OCI-LY1 (cell line): ENCODE results near the gene CLSTN2.

Source experiments
- H2AFZ ChIP-seq: fragments of 200-600 bp; sonication (generic), shearing (Covaris generic); 2 replicates; pipeline ENCODE4 v1.6.0; 2014; ENCODE audit warnings: antibody characterized with exemption, mild to moderate bottlenecking, low read length
- H3F3A ChIP-seq: fragments of 200-600 bp; sonication (generic), shearing (Covaris generic); 2 replicates; pipeline ENCODE4 v1.6.0; 2014; ENCODE audit warnings: mild to moderate bottlenecking, antibody characterized with exemption, low read length, moderate library complexity; ENCODE audit not compliant: insufficient read depth
- H3K27ac ChIP-seq: fragments of 200-600 bp; sonication (generic); 2 replicates; pipeline ENCODE4 v1.5.1; 2014; ENCODE audit warnings: low read length, mixed run types, mild to moderate bottlenecking, low read depth; ENCODE audit not compliant: poor library complexity, severe bottlenecking
- H3K27me3 ChIP-seq: fragments of 200-600 bp; sonication (generic); 2 replicates; pipeline ENCODE4 v1.6.0; 2014; ENCODE audit warnings: antibody characterized with exemption, mild to moderate bottlenecking, low read length, moderate library complexity; ENCODE audit not compliant: insufficient read depth
- H3K36me3 ChIP-seq: fragments of 200-600 bp; sonication (generic); 2 replicates; pipeline ENCODE4 v1.6.1; 2014; ENCODE audit warnings: mild to moderate bottlenecking, antibody characterized with exemption, low read length, moderate library complexity, mixed read lengths; ENCODE audit not compliant: insufficient read depth
- H3K4me1 ChIP-seq: fragments of 200-600 bp; sonication (generic); 2 replicates; pipeline ENCODE4 v1.5.1; 2014; ENCODE audit warnings: mild to moderate bottlenecking, low read length, moderate library complexity; ENCODE audit not compliant: insufficient read depth, severe bottlenecking
- H3K4me2 ChIP-seq: fragments of 200-600 bp; sonication (generic), shearing (Covaris generic); 2 replicates; pipeline ENCODE4 v1.6.1; 2014; ENCODE audit warnings: low read length
- H3K4me3 ChIP-seq: fragments of 200-600 bp; sonication (generic); 2 replicates; pipeline ENCODE4 v1.5.1; 2014; ENCODE audit warnings: low read length, low read depth, mild to moderate bottlenecking, mixed read lengths; ENCODE audit not compliant: poor library complexity, severe bottlenecking
- H3K79me2 ChIP-seq: fragments of 200-600 bp; shearing (Covaris generic); 2 replicates; pipeline ENCODE4 v1.6.1; 2016; ENCODE audit warnings: mixed run types, low read length, mixed read lengths; ENCODE audit not compliant: insufficient read depth
- H3K9ac ChIP-seq: fragments of 200-600 bp; sonication (generic), shearing (Covaris generic); 2 replicates; pipeline ENCODE4 v1.6.1; 2014; ENCODE audit warnings: mild to moderate bottlenecking, low read length, mixed read lengths
- H3K9me2 ChIP-seq: fragments of 200-600 bp; sonication (generic), shearing (Covaris generic); 2 replicates; pipeline ENCODE4 v1.6.1; 2014; ENCODE audit warnings: low read depth, mild to moderate bottlenecking, low read length, mixed read lengths
- H3K9me3 ChIP-seq: fragments of 200-600 bp; shearing (Covaris generic); 2 replicates; pipeline ENCODE4 v1.6.1; 2014; ENCODE audit warnings: low read length, mixed read lengths
- H4K20me1 ChIP-seq: fragments of 200-600 bp; sonication (generic), shearing (Covaris generic); 2 replicates; pipeline ENCODE4 v1.6.0; 2016; ENCODE audit warnings: mild to moderate bottlenecking, low read length; ENCODE audit not compliant: insufficient read depth
- CTCF ChIP-seq: fragments of 200-600 bp; sonication (generic), shearing (Covaris generic); IDR thresholded peaks from 2 replicates; pipeline ENCODE4 v1.5.1; 2017; ENCODE audit warnings: mild to moderate bottlenecking, antibody characterized with exemption, low read length, moderate library complexity, mixed read lengths
- EZH2 ChIP-seq: fragments of 200-600 bp; sonication (generic), shearing (Covaris generic); IDR thresholded peaks from 2 replicates; pipeline ENCODE4 v1.8.0; 2017; ENCODE audit warnings: borderline replicate concordance, mixed run types, mild to moderate bottlenecking, antibody characterized with exemption, low read length, moderate library complexity, mixed read lengths

The CLSTN2 gene

GRCh38 chr3:140532793-140533330, 597.9 kb downstream of the CLSTN2 start:
- H3K4me1 ChIP-seq = no peaks in the 10 kb centered on the region
- no peaks in the 10 kb centered on the region for H3K79me2 ChIP-seq
- H3K9ac ChIP-seq = no peak overlapping the region
- no peak overlapping the region for H3K4me2 ChIP-seq
- no peak overlapping the region for H3K4me3 ChIP-seq
- H3K9me2 ChIP-seq = no peaks in the 10 kb centered on the region
- TF ChIP-seq CTCF = no peak
- no peak for TF ChIP-seq EZH2
- no peaks in the 10 kb centered on the region for H4K20me1 ChIP-seq
- H3F3A ChIP-seq = no peaks in the 10 kb centered on the region
- H3K27me3 ChIP-seq = no peaks in the 10 kb centered on the region
- H2AFZ ChIP-seq = no peak overlapping the region
- H3K36me3 ChIP-seq = no peaks in the 10 kb centered on the region
- no peak overlapping the region for H3K27ac ChIP-seq
- no peaks in the 10 kb centered on the region for H3K9me3 ChIP-seq

- H3K27me3 ChIP-seq = no peaks in the 10 kb centered on the region
- no peaks in the 10 kb centered on the region for H3K4me1 ChIP-seq
- no peaks in the 10 kb centered on the region for H3K79me2 ChIP-seq
- TF ChIP-seq EZH2 (no peak), CTCF (no peak)
- H3K4me3 ChIP-seq = no peak overlapping the region
- H3F3A ChIP-seq = no peaks in the 10 kb centered on the region
- H3K9ac ChIP-seq = no peak overlapping the region
- no peaks in the 10 kb centered on the region for H3K36me3 ChIP-seq
- H3K9me3 ChIP-seq = no peaks in the 10 kb centered on the region
- H3K4me2 ChIP-seq = no peak overlapping the region
- no peak overlapping the region for H2AFZ ChIP-seq
- H3K9me2 ChIP-seq = no peaks in the 10 kb centered on the region
- H3K27ac ChIP-seq = no peak overlapping the region
- H4K20me1 ChIP-seq = no peaks in the 10 kb centered on the region
These were observed 602.1 kb downstream of the CLSTN2 start for GRCh38 chr3:140536926-140537726.

- Histone ChIP-seq H3K9ac (no peak overlapping the region), H3K4me1 (no peaks in the 10 kb centered on the region), H3K27ac (no peak overlapping the region), H3K9me2 (no peaks in the 10 kb centered on the region), H2AFZ (no peak overlapping the region), H3K4me2 (no peak overlapping the region), H3K36me3 (no peaks in the 10 kb centered on the region), H3F3A (no peaks in the 10 kb centered on the region), H3K9me3 (no peaks in the 10 kb centered on the region), H3K79me2 (no peaks in the 10 kb centered on the region), H3K4me3 (no peak overlapping the region), H3K27me3 (no peaks in the 10 kb centered on the region), H4K20me1 (no peaks in the 10 kb centered on the region)
- TF ChIP-seq CTCF (no peak), EZH2 (no peak)
These were observed 602.7 kb downstream of the CLSTN2 start for GRCh38 chr3:140537727-140538082.
